NCI-H2227 (cell line): ENCODE measurements around the gene PTGER4.

Experiments used
- DNase-seq: peaks from one replicate; lab custom pipeline; 2025; ENCODE audit not compliant: unreplicated experiment; lab: John Stamatoyannopoulos, UW

Gene PTGER4

DNA sequence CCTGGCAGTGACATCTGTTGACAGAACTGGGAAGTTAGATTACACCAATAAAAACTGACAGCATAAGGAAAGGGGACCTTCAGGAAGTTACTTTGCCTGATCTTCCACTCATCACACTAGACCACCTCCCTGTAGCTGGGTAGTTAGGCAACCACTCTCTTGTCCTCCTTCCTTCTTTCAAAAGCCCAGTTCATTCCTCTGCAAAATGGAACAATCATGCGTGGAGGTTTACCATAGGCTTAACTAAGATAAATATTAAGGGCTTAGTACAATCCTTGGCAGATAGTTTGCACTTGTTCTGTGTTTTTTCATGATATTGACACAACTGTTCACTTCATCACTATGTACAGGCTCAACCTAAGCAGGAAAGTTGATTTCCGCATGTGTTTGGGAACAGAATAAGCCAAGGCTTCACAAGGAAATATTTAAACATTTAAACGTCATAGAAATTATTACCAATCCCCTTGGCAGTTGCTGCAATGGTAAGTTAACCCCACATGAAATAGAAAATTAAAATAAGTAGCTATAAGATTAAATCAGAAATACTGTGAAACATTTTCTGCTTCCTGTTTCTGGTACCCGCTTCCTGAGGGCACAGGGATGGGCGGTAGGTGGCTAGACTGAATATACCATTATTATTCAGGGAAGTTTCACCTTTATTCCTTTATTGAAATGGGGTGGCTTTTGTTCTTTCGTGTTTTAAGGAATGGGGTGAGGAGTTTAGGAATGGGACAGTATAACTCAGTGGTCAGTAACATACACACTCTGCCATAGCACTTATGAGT is 9.9 kb upstream of the PTGER4 start:
- no peak for DNase-seq

DNA sequence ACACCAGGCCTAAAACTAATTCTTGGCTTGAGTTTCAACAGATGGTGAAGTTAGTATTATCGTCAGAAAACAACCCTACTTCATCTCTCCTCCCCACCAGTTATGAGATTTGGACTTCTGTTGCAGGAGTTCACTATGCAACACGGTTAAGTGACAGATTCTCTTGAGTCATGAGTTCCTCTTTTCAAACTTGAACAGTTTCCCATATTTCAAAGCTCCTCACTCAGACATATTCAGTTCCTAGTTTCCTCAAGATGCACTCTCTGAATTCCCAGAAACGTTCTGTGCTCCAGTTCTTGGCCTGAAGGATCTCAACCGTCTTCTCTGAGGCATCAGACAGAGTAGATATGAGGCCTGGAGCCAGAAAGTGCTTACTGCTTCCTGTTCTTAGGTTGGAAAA is 7.3 kb upstream of the PTGER4 start:
- DNase-seq, result no peak

- DNase-seq, result no peak
These were observed 5.0 kb upstream of the PTGER4 start for GRCh38 chr5:40674661-40675235.

GRCh38 chr5:40675396-40676133 is 4.2 kb upstream of the PTGER4 start:
- no peak for DNase-seq

- DNase-seq, result peak; percentile 41
These were observed 2.9 kb upstream of the PTGER4 start for GRCh38 chr5:40676613-40677343.

GRCh38 chr5:40677456-40677855 is 2.3 kb upstream of the PTGER4 start:
- DNase-seq, result no peak

GRCh38 chr5:40678026-40678425 is 1.7 kb upstream of the PTGER4 start:
- no peak for DNase-seq

GRCh38 chr5:40678460-40679147 is 1.1 kb upstream of the PTGER4 start:
- no peak for DNase-seq

DNA sequence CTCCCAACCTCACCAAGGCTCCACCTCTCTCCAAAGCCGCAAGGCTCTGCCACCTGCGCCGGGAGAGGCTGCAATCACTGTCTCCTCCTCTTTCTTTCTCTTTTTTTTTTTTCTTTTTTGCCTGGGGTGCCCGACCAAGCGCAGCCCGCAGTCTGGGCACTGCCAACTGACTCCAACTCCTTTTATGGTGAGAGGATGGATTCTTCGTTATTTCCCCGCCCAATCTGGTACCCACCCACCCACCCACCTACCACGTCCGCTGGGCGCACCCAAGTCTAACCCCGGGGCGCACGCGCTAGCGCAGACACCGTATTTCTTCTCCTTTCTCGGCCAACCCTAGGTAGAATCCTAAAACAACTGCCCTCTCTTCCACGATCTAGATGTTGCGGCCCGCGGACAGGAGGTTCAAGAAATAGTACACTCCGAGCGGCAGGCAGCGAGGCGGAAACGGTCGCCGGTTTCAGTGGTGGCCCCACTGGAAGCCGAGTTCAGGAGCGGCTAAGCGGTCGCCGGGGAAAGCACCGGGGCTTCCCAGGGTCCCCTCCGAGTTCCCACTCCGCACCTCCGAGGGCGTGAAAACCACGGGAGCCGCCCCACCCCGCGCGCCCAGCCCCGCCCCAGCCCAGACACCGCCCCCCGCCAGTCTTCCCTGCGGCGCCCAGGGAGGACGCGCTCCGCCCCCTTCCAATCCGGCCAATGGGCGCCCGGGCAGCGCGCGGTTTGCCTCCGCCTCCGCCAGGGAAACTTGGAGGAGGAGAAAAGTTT is 385 bp upstream of the PTGER4 start:
- DNase-seq, result peak; percentile 75

GRCh38 chr5:40680741-40681362 is 1.1 kb downstream of the PTGER4 start:
- no peak for DNase-seq

DNA sequence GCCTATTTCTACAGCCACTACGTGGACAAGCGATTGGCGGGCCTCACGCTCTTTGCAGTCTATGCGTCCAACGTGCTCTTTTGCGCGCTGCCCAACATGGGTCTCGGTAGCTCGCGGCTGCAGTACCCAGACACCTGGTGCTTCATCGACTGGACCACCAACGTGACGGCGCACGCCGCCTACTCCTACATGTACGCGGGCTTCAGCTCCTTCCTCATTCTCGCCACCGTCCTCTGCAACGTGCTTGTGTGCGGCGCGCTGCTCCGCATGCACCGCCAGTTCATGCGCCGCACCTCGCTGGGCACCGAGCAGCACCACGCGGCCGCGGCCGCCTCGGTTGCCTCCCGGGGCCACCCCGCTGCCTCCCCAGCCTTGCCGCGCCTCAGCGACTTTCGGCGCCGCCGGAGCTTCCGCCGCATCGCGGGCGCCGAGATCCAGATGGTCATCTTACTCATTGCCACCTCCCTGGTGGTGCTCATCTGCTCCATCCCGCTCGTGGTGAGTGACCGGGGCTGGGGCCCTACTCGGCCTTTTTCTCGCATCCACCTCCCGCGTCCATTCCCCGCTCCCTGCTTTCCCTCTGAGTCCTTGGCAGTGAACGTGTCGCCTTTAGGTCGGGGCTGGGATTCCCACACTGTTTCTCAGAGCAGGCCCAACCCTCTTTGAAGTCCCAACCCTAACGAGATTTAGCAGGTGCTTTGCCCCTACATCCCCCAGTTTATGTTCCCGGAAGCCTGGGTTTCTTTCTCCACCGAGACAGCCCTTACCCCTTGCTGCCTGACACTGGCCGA is 1.8 kb downstream of the PTGER4 start:
- DNase-seq, result peak; percentile 23

DNA sequence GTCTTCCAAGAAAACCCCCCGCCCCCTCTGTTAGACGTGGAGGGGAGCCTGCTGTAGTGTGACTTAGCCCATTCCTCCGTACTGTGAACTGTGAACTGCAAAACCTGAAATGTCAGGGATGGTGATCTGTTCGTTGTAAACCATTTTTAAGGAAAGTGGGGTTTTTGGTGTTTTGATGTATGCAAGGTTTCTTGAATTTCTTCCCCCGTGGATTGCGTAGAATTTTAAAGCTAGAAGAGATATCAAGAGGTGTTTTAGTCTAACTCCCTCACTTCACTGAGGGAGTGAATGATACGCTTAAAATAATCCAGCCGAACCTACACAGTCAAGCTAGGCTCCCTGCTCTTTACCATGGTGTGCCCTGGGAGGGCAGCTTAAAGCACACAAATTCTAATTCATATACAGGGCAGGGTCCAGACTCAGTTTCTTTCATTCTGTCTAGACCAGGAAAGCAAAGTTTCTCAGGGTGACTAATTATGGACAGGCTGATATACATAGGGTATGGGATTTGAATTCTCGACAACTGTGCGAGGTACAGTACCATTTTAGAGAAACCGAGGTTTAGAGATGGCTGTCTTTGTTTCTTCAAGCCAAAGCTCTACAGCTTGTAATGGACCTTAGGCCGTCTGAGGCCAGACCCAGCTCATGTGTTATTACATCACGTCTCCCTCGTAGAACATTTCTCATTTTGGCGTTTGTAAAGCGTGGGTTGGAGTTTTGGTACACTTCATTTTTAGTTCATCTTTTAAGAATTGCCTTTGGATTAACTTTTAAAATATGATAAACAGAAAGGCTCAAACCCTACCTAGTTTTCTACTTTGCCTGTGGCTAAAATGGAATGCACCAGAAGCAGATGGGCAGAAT is 2.7 kb downstream of the PTGER4 start:
- DNase-seq, result no peak

- no peak for DNase-seq
These were observed 3.6 kb downstream of the PTGER4 start for GRCh38 chr5:40683305-40683704.

DNA sequence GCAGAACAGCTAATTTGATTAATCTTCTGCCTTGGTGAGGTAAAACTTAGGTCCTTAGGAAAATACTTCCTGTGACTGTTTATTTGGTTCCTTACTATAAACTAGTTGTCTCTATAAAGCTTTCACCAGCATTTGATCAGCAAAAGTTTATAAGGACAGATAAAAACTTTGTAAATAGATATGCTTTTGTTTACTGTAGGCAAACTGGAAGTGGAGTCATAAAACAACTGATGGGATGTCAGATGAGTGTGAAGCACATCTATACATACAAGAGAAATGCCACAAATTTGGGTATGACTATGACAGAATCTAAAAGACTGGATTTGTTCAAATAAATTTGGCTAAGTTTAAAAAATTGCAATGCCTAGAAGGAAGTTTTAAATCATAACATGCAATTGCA is 5.5 kb downstream of the PTGER4 start:
- DNase-seq, result no peak

DNA sequence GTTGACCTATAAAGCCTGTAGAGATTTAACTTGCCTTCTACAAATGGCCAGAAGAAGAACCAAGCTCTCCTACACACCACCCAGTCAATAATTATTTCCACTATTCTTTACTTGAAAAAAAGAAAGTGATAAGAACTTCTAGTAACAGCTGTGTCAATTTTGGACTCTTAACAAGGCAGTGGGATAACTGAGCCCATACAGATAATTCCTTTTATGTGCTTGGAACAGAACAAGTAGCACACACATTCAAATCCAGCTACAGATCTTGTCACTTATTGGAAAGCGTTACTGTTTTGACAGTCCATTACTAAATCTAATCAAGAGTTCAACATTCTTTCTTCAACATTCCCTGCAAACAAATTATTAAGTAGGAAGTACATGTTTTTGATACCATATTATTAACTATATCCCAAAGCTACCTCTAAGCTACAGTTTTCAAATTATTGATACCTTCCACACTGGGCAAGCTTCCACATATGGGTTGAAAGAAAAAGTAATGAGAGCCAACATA is 6.3 kb downstream of the PTGER4 start:
- DNase-seq, result no peak

DNA sequence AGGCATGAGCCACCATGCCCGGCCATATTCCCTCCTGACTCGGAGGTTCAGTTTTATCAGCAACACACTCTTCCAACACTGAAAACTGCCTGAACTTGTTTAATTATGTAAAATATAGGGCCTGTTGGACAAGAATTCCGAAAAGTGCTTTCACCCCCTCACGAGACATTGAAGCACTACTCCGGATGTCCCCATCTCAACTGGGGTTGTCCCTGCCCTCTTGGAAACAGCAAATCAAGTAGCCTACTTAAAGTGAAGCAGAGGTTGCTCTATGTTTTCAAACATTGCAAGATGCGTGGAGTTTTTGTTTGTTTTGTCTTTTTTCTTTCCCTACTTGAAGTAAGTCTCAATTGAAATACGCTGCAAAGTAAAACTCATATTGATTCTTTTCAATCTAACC is 7.6 kb downstream of the PTGER4 start:
- DNase-seq, result no peak

DNA sequence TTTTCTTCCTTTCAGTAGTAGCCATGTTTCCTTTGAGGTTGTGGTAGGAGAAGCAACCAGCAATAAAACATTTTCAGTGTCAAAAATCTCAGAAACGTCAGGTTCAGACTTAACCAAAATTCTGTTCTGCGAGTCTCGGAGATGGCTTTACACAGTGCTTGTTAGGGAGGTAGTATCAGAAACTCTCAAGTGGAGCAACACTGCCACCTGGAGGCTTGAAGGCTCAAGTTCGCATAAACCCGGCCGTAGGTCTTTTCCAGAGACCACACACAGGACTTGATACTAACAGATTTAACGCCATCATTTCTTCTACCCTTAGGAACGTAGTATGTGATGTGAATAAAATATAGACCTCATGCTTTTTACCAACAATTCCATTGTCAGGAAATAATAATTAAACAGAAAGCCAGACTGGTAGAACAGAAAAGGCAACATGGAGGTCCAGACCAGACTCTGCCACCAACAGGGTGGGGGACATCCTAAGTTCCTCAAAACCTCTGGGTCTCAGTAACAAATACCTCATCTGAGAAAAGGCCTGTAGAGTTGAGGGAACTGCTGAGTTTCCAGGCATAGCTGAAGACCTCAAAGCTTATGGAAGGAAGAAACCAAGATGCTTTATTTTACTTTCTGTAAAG is 8.5 kb downstream of the PTGER4 start:
- peak; percentile 89 for DNase-seq
